ENCODE results near the gene TUT7.
A peak's percentile ranks its signal among the peaks of the same experiment; 100 is the strongest.

TUT7 gene

GRCh38 chr9:86282077-86282978 lies 71.9 kb downstream of the TUT7 start, which contains the start of gene ISCA1:
ISCA1 (minus strand) TSS chr9:86282538; CDS start chr9:86282458, 80 bp downstream.
- H3K9me3 ChIP-seq (ENCODE audit: severe bottlenecking), result no peaks in the 10 kb centered on the region
- peak within 1 kb of the TSS; percentile 93 for H3K4me3 ChIP-seq (ENCODE audit: low read depth, low read length)
- H3K27me3 ChIP-seq (ENCODE audit: insufficient read depth, low read depth, severe bottlenecking), result no peaks in the 10 kb centered on the region
- DNase-seq, result peak; percentile 98
- no peak for TF ChIP-seq CTCF (IDR thresholded peaks at IDR 0.05; ENCODE audit: low read depth, low read length)
- H3K36me3 ChIP-seq, result peaks cover 18% of the 10 kb centered on the region
- peak within 1 kb of the TSS; percentile 95 for H3K27ac ChIP-seq

- H3K27ac ChIP-seq, result peak overlapping the region; percentile 95
- peak overlapping the region; percentile 93 for H3K4me3 ChIP-seq (ENCODE audit: low read depth, low read length)
- TF ChIP-seq CTCF (IDR thresholded peaks at IDR 0.05; ENCODE audit: low read depth, low read length), result no peak
- peaks cover 18% of the 10 kb centered on the region for H3K36me3 ChIP-seq
- H3K9me3 ChIP-seq (ENCODE audit: severe bottlenecking), result no peaks in the 10 kb centered on the region
- DNase-seq, result no peak
- H3K27me3 ChIP-seq (ENCODE audit: insufficient read depth, low read depth, severe bottlenecking), result no peaks in the 10 kb centered on the region
Observed at GRCh38 chr9:86281593-86282076, 72.6 kb downstream of the TUT7 start.

GRCh38 chr9:86280580-86280979 lies 73.6 kb downstream of the TUT7 start:
- H3K4me3 ChIP-seq (ENCODE audit: low read depth, low read length), result no peak overlapping the region
- DNase-seq, result no peak
- H3K36me3 ChIP-seq, result peaks cover 18% of the 10 kb centered on the region
- no peaks in the 10 kb centered on the region for H3K27me3 ChIP-seq (ENCODE audit: insufficient read depth, low read depth, severe bottlenecking)
- H3K9me3 ChIP-seq (ENCODE audit: severe bottlenecking), result no peaks in the 10 kb centered on the region
- no peak overlapping the region for H3K27ac ChIP-seq
- TF ChIP-seq CTCF (IDR thresholded peaks at IDR 0.05; ENCODE audit: low read depth, low read length), result no peak

DNA sequence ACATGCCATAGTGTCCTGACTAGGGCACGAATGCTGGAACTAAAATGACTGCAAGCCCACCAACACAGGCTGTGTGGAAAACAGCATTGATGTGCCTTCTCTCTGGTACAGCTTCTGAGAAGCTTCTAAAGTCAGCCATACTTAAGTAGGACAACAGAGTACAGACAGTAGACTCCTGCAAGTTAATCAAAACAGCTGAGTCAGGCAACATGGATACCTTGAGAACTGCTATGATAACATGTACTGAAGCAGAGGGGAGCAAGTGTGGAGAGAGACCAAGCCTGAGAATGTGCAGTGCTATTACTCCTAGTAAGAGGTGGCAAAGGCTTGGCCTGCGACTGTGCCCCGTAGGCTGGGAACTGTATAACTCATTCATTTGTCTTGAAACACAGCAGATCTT lies 74.4 kb downstream of the TUT7 start:
- Histone ChIP-seq H3K36me3 (peaks cover 18% of the 10 kb centered on the region), H3K9me3 (ENCODE audit: severe bottlenecking) (no peaks in the 10 kb centered on the region), H3K4me3 (ENCODE audit: low read depth, low read length) (no peak overlapping the region), H3K27me3 (ENCODE audit: insufficient read depth, low read depth, severe bottlenecking) (no peaks in the 10 kb centered on the region), H3K27ac (no peak overlapping the region)
- no peak for TF ChIP-seq CTCF (IDR thresholded peaks at IDR 0.05; ENCODE audit: low read depth, low read length)
- DNase-seq, result no peak

- no peak for TF ChIP-seq CTCF (IDR thresholded peaks at IDR 0.05; ENCODE audit: low read depth, low read length)
- Histone ChIP-seq H3K27me3 (ENCODE audit: insufficient read depth, low read depth, severe bottlenecking) (no peaks in the 10 kb centered on the region), H3K4me3 (ENCODE audit: low read depth, low read length) (no peak overlapping the region), H3K27ac (no peak overlapping the region), H3K36me3 (peaks cover 27% of the 10 kb centered on the region), H3K9me3 (ENCODE audit: severe bottlenecking) (no peaks in the 10 kb centered on the region)
- DNase-seq, result no peak
Observed at GRCh38 chr9:86277072-86277471, 77.1 kb downstream of the TUT7 start.
